Measurements from ENCODE around the gene STAM2. TPM values are rescaled to one million over a fixed set of nuclear protein-coding genes. Genes with fewer than 3 reads are reported as not detected.
A peak's percentile ranks its signal among the peaks of the same experiment; 100 is the strongest.
"Not testable (repeated sequence)": the region's sequence is repeated elsewhere in the genome, so short reads cannot be mapped to it uniquely, and the experiment has no call there.

STAM2 gene
- total RNA-seq, 1 donor from 2014 or later = 16.0 TPM

GRCh38 chr2:152175012-152175367 lies 573 bp downstream of the STAM2 start:
- H3K36me3 Mint-ChIP-seq (ENCODE audit: low read depth) = peaks cover 2% of the 10 kb centered on the region
- H3K27ac Mint-ChIP-seq (ENCODE audit: unreplicated experiment) = peak overlapping the region; percentile 100

DNA sequence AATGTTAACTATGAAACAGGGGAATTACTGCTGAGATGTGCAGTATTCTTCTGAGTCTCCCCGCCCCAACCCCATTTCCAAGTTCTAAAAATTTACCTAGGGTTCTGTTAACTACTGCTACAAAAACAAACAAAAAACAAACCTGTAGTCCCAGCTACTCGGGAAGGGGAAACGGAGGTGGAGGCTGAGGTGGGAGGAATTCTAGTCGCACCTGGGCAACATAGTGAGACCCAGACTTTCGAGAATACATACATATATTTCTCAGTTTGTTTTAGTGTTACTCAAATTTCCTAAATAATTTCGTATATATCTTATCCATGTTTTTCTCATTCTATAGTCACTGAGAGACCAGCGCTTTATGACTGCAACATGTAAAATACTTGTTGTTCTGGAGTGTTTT lies 989 bp downstream of the STAM2 start:
- DNase-seq (ENCODE audit: low read depth, low spot score) = no peak
- H3K9me3 Mint-ChIP-seq = no peaks in the 10 kb centered on the region
- no peaks in the 10 kb centered on the region for H3K27me3 Mint-ChIP-seq (ENCODE audit: low read depth)
- H3K4me3 Mint-ChIP-seq = peak overlapping the region; percentile 99
- H3K4me1 Mint-ChIP-seq = peaks cover 23% of the 10 kb centered on the region
- H3K36me3 Mint-ChIP-seq (ENCODE audit: low read depth) = peaks cover 2% of the 10 kb centered on the region
- TF ChIP-seq, protein P1, sequence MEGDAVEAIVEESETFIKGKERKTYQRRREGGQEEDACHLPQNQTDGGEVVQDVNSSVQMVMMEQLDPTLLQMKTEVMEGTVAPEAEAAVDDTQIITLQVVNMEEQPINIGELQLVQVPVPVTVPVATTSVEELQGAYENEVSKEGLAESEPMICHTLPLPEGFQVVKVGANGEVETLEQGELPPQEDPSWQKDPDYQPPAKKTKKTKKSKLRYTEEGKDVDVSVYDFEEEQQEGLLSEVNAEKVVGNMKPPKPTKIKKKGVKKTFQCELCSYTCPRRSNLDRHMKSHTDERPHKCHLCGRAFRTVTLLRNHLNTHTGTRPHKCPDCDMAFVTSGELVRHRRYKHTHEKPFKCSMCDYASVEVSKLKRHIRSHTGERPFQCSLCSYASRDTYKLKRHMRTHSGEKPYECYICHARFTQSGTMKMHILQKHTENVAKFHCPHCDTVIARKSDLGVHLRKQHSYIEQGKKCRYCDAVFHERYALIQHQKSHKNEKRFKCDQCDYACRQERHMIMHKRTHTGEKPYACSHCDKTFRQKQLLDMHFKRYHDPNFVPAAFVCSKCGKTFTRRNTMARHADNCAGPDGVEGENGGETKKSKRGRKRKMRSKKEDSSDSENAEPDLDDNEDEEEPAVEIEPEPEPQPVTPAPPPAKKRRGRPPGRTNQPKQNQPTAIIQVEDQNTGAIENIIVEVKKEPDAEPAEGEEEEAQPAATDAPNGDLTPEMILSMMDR (conservative IDR thresholded peaks at IDR 0.05) = no peak
- no peak overlapping the region for H3K27ac Mint-ChIP-seq (ENCODE audit: unreplicated experiment)

More at GRCh38 chr2:152175012-152175367, 573 bp downstream of the STAM2 start:
- TF ChIP-seq, protein P1 (conservative IDR thresholded peaks at IDR 0.05) = no peak
- H3K27me3 Mint-ChIP-seq (ENCODE audit: low read depth) = peaks cover 3% of the 10 kb centered on the region
- peak overlapping the region; percentile 99 for H3K4me3 Mint-ChIP-seq
- H3K9me3 Mint-ChIP-seq = no peaks in the 10 kb centered on the region
- no peak for DNase-seq (ENCODE audit: low read depth, low spot score)
- peaks cover 23% of the 10 kb centered on the region for H3K4me1 Mint-ChIP-seq

DNA sequence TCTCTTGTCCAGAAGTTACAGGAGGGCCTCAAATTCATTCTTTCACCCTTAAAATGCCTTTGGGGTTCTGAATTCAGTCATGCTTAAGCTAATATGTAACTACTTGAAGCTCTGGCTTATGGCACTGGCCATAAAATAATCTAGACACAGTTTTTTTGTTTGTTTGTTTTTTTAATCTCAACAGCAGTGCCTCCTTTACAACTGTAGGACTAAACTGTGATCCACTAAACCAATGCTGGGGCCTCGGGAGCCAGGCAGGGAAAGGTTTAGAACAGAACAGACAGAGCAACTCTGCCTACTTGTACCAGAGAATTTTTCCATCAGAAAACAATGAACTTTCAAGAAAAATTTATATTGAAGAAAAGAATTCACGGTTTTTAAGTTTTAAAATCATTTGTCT lies 1.7 kb downstream of the STAM2 start:
- Mint-ChIP-seq H3K27me3 (ENCODE audit: low read depth) (no peaks in the 10 kb centered on the region), H3K36me3 (ENCODE audit: low read depth) (peaks cover 2% of the 10 kb centered on the region), H3K4me1 (peaks cover 23% of the 10 kb centered on the region), H3K27ac (ENCODE audit: unreplicated experiment) (no peak overlapping the region), H3K4me3 (no peak overlapping the region), H3K9me3 (no peaks in the 10 kb centered on the region)
- DNase-seq (ENCODE audit: low read depth, low spot score) = no peak
- TF ChIP-seq, protein P1 (conservative IDR thresholded peaks at IDR 0.05) = no peak

- not testable (repeated sequence) for DNase-seq (ENCODE audit: low read depth, low spot score); H3K27me3 Mint-ChIP-seq (ENCODE audit: low read depth); H3K27ac Mint-ChIP-seq (ENCODE audit: unreplicated experiment); H3K9me3 Mint-ChIP-seq; H3K36me3 Mint-ChIP-seq (ENCODE audit: low read depth)
- peaks cover 23% of the 10 kb centered on the region for H3K4me1 Mint-ChIP-seq
- H3K4me3 Mint-ChIP-seq = peak overlapping the region; percentile 32
Observed at GRCh38 chr2:152172201-152172785, 3.3 kb downstream of the STAM2 start.

DNA sequence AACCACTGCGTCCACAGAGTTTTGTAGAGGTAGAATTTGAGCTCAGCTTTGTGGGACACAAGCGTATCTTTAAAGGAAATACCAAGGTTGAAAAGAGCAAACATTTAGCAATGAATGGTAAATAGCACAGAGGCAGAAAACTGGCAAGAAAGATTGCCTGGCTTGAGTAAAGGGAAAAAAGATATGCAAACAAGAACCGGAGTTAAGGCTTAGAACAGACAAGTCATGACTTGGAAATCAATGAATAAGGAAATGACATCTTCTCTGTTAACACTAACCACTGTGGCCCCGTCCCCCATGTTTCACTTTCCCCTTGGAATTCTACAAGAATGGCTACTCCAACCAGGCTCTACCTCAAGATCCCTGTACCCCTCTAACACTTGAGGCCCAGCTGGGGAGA lies 3.8 kb downstream of the STAM2 start:
- Mint-ChIP-seq H3K4me3 (peak overlapping the region; percentile 15), H3K9me3 (no peaks in the 10 kb centered on the region), H3K27ac (ENCODE audit: unreplicated experiment) (no peak overlapping the region)

GRCh38 chr2:152169158-152169557 lies 6.4 kb downstream of the STAM2 start:
- H3K36me3 Mint-ChIP-seq (ENCODE audit: low read depth); H3K9me3 Mint-ChIP-seq; H3K27me3 Mint-ChIP-seq (ENCODE audit: low read depth); H3K4me3 Mint-ChIP-seq; H3K27ac Mint-ChIP-seq (ENCODE audit: unreplicated experiment); DNase-seq (ENCODE audit: low read depth, low spot score); H3K4me1 Mint-ChIP-seq: not testable (repeated sequence)

More for the DNA sequence above, 3.8 kb downstream of the STAM2 start:
- no peak for DNase-seq (ENCODE audit: low read depth, low spot score)
- H3K36me3 Mint-ChIP-seq (ENCODE audit: low read depth) = peaks cover 2% of the 10 kb centered on the region
- H3K27me3 Mint-ChIP-seq (ENCODE audit: low read depth) = no peaks in the 10 kb centered on the region
- TF ChIP-seq, protein P1 (conservative IDR thresholded peaks at IDR 0.05) = no peak
- peaks cover 22% of the 10 kb centered on the region for H3K4me1 Mint-ChIP-seq

- not testable (repeated sequence) for H3K4me3 Mint-ChIP-seq; DNase-seq (ENCODE audit: low read depth, low spot score); H3K27ac Mint-ChIP-seq (ENCODE audit: unreplicated experiment); H3K27me3 Mint-ChIP-seq (ENCODE audit: low read depth); H3K36me3 Mint-ChIP-seq (ENCODE audit: low read depth); H3K9me3 Mint-ChIP-seq
- H3K4me1 Mint-ChIP-seq = peaks cover 18% of the 10 kb centered on the region
Observed at GRCh38 chr2:152167470-152167869, 8.1 kb downstream of the STAM2 start.

Data from neural crest cell (in vitro differentiated cells).